ENCODE data around the gene PCDHGB3.
A peak's percentile ranks its signal among the peaks of the same experiment; 100 is the strongest.
"Not testable (repeated sequence)": the region's sequence is repeated elsewhere in the genome, so short reads cannot be mapped to it uniquely, and the experiment has no call there.

Gene PCDHGB3

DNA sequence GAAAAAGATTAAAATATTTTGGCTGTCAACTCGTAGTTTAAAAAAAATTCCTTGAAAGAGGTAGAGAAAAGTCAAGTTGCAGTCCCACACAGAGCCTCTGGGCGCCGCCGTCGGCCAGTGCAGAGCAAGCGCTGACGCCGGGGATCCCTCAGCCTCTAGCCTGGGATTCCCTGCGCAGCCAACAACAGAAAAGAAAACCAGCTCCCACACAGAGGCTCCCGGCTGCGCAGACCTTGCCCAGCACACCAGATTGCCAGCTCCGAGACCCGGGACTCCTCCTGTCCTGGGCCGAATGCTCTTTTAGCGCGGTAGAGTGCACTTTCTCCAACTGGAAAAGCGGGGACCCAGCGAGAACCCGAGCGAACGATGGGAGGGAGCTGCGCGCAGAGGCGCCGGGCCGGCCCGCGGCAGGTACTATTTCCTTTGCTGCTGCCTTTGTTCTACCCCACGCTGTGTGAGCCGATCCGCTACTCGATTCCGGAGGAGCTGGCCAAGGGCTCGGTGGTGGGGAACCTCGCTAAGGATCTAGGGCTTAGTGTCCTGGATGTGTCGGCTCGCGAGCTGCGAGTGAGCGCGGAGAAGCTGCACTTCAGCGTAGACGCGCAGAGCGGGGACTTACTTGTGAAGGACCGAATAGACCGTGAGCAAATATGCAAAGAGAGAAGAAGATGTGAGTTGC, 47.6 kb downstream of the PCDHGB3 start, which contains the start of gene PCDHGB7:
Gene PCDHGB7, plus strand, starts transcription at position 184 of the 679 bp plus-strand sequence. Its CDS starts 183 bp downstream, at position 367.
- peak; percentile 64 for DNase-seq (ENCODE audit: low read depth)
- in situ Hi-C loops (cut with HindIII; ENCODE audit: low sequenced_read_pairs) = not testable (repeated sequence)
- peak within 1 kb of the TSS; percentile 41 for H3K4me3 ChIP-seq (ENCODE audit: low read depth, low read length)
- TF ChIP-seq, protein P1, sequence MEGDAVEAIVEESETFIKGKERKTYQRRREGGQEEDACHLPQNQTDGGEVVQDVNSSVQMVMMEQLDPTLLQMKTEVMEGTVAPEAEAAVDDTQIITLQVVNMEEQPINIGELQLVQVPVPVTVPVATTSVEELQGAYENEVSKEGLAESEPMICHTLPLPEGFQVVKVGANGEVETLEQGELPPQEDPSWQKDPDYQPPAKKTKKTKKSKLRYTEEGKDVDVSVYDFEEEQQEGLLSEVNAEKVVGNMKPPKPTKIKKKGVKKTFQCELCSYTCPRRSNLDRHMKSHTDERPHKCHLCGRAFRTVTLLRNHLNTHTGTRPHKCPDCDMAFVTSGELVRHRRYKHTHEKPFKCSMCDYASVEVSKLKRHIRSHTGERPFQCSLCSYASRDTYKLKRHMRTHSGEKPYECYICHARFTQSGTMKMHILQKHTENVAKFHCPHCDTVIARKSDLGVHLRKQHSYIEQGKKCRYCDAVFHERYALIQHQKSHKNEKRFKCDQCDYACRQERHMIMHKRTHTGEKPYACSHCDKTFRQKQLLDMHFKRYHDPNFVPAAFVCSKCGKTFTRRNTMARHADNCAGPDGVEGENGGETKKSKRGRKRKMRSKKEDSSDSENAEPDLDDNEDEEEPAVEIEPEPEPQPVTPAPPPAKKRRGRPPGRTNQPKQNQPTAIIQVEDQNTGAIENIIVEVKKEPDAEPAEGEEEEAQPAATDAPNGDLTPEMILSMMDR (IDR thresholded peaks at IDR 0.05; ENCODE audit: low read depth, low read length, missing control alignments) = peak; percentile 72

DNA sequence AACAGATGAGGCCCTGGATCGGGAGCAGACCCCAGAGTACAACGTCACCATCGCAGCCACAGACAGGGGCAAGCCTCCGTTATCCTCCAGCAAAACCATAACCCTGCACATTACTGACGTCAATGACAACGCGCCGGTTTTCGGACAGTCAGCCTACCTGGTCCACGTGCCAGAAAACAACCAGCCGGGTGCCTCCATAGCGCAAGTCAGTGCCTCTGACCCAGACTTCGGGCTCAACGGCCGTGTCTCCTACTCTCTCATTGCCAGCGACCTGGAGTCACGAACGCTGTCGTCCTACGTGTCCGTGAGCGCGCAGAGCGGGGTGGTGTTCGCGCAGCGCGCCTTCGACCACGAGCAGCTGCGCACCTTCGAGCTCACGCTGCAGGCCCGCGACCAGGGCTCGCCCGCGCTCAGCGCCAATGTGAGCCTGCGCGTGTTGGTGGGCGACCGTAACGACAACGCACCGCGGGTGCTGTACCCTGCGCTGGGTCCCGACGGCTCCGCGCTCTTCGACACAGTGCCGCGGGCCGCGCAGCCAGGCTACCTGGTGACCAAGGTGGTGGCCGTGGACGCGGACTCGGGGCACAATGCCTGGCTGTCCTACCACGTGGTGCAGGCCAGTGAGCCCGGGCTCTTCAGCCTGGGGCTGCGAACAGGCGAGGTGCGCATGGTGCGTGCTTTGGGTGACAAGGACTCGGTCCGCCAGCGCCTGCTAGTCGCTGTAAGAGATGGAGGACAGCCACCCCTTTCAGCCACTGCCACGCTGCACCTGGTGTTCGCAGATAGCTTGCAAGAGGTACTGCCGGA, 49.2 kb downstream of the PCDHGB3 start:
- H3K4me3 ChIP-seq (ENCODE audit: low read depth, low read length) = no peak overlapping the region
- TF ChIP-seq, protein P1 (IDR thresholded peaks at IDR 0.05; ENCODE audit: low read depth, low read length, missing control alignments) = no peak
- no peak for DNase-seq (ENCODE audit: low read depth)
- in situ Hi-C loops (cut with HindIII; ENCODE audit: low sequenced_read_pairs) = no loop called here

DNA sequence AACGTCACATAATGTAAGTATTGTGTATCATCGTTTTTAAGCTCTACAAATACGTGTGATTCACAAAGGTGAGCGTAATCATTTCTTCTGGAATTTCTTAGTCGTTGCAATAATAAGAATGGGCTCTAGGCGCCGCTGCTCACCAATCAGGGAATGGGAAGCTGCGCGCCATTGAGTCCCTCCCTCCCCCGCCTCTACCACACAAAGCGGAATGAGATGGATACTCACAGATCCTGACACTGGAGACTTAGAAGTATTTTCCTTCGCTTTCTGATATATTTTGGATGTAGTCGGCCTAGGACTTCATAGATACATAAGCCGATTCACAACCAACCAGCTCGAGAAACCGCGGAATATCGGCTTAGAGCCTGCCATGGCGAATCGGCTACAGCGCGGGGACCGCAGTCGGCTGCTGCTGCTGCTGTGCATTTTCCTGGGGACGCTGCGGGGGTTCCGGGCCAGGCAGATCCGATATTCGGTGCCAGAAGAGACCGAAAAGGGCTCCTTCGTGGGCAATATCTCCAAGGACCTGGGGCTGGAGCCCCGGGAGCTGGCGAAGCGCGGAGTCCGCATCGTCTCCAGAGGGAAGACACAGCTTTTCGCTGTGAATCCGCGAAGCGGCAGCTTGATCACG, 50.9 kb downstream of the PCDHGB3 start, which contains the start of gene PCDHGA11:
Gene PCDHGA11, plus strand, starts transcription at position 197 of the 634 bp plus-strand sequence. Its CDS starts 177 bp downstream, at position 374.
- in situ Hi-C loops (cut with HindIII; ENCODE audit: low sequenced_read_pairs) = no loop called here
- H3K4me3 ChIP-seq (ENCODE audit: low read depth, low read length) = peak within 1 kb of the TSS; percentile 42
- TF ChIP-seq, protein P1 (IDR thresholded peaks at IDR 0.05; ENCODE audit: low read depth, low read length, missing control alignments) = peak; percentile 55
- peak; percentile 20 for DNase-seq (ENCODE audit: low read depth)

DNA sequence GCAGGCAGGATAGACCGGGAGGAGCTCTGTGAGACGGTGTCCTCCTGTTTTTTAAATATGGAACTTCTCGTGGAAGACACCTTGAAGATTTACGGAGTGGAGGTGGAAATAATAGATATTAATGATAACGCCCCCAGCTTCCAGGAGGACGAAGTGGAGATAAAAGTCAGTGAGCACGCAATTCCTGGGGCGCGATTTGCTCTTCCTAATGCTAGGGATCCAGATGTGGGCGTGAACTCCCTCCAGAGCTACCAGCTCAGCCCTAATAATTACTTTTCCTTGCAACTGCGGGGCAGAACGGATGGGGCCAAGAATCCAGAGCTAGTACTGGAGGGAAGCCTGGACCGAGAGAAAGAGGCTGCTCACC, 51.4 kb downstream of the PCDHGB3 start:
- H3K4me3 ChIP-seq (ENCODE audit: low read depth, low read length) = peak overlapping the region; percentile 42
- no peak for DNase-seq (ENCODE audit: low read depth)
- TF ChIP-seq, protein P1 (IDR thresholded peaks at IDR 0.05; ENCODE audit: low read depth, low read length, missing control alignments) = no peak
- in situ Hi-C loops (cut with HindIII; ENCODE audit: low sequenced_read_pairs) = no loop called here
